A549 (cell line): ENCODE measurements around the gene STK33.

ENCODE experiments used
- CHD2 ChIP-seq: fragments of 150-350 bp; IDR thresholded peaks from 2 replicates; pipeline ENCODE4 v1.6.1; 2014; ENCODE audit warnings: low read length; ENCODE audit not compliant: partially characterized antibody
- CHD4 ChIP-seq: fragments of 200-600 bp; sonication (generic); IDR thresholded peaks from 2 replicates; pipeline ENCODE4 v1.6.1; 2016; ENCODE audit warnings: antibody characterized with exemption, mild to moderate bottlenecking, borderline replicate concordance
- CTCF ChIP-seq: fragments of >200 bp; sonication (Bioruptor Twin); formaldehyde crosslinking; IDR thresholded peaks from 3 replicates; pipeline ENCODE4 v1.5.1; 2016
- POLR2A ChIP-seq: IDR thresholded peaks from 2 replicates; pipeline ENCODE4 v1.6.1; 2012; ENCODE audit warnings: mild to moderate bottlenecking, low read length

GRCh38 chr11:8375460-8375859 lies 218.6 kb downstream of the STK33 start:
- TF ChIP-seq CTCF: no peak
- TF ChIP-seq CHD4: no peak
- TF ChIP-seq POLR2A: no peak
- no peak for TF ChIP-seq CHD2
